ENCODE results near the gene ETHE1. TPM values are rescaled to one million over a fixed set of nuclear protein-coding genes. Genes with fewer than 3 reads are reported as not detected.

ETHE1 gene
- total RNA-seq, 2 experiments from 2014 or later: 52.6 to 55.8 TPM

DNA sequence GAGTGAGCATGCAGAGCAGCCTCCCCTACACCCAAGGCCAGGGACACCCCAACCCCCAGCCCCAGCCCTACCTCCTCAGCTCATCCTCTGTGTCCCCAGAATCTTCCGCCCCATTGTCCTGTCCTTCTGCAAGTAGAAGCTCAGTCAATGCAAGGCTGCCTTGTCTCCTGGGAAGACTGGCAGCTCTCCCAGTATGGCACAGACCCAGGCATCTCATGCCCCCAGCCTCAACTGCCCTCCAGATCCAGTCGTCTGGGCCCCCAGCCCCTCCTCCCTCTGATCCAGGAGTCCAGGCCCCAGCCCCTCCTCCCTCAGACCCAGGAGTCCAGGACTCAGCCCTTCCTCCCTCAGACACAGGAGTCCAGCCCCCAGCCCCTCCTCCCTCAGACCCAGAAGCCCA is 19.0 kb upstream of the ETHE1 start:
- CTCF ChIA-PET: interaction anchor here (1.5 to 4.9 kb wide), 2 partner anchors 9 to 48 kb away, joined by 5 to 22 read pairs; no protein-coding TSS in a partner anchor
- no peak for DNase-seq
- H3K4me1 Mint-ChIP-seq: no peaks in the 10 kb centered on the region
- no peak for ATAC-seq
- H3K4me3 Mint-ChIP-seq: no peak overlapping the region
- H3K9me3 Mint-ChIP-seq (ENCODE audit: low read depth): no peaks in the 10 kb centered on the region
- no peaks in the 10 kb centered on the region for H3K27me3 Mint-ChIP-seq
- H3K36me3 Mint-ChIP-seq: peaks cover 18% of the 10 kb centered on the region
- H3K27ac Mint-ChIP-seq: no peak overlapping the region

DNA sequence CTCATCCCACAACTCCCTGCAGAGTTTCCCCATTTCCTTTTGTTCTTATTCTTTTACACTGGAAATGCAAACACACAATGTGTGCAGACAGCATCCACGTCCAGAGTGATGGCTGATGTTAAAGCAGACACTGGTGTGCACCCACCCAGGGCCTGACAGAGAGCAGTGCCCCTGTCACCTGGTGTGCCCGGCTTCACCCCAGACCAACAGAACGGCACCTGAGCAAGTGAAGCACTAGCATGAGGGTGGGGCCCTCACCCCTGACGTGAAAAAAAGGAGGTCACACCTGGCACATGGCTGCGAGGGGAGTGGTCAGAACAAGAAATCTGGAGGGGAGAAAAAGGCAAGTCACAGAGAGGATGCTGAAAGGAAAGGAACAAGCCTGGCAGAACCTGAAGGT is 18.3 kb upstream of the ETHE1 start:
- CTCF ChIA-PET: interaction anchor here (1.5 to 4.9 kb wide), 3 partner anchors 10 to 49 kb away, joined by 5 to 22 read pairs (median 6); no protein-coding TSS in a partner anchor
- Mint-ChIP-seq H3K27ac (peak overlapping the region; percentile 1), H3K27me3 (no peaks in the 10 kb centered on the region), H3K9me3 (ENCODE audit: low read depth) (no peaks in the 10 kb centered on the region), H3K4me1 (no peaks in the 10 kb centered on the region), H3K36me3 (peaks cover 23% of the 10 kb centered on the region), H3K4me3 (no peak overlapping the region)
- no peak for ATAC-seq
- DNase-seq: no peak

DNA sequence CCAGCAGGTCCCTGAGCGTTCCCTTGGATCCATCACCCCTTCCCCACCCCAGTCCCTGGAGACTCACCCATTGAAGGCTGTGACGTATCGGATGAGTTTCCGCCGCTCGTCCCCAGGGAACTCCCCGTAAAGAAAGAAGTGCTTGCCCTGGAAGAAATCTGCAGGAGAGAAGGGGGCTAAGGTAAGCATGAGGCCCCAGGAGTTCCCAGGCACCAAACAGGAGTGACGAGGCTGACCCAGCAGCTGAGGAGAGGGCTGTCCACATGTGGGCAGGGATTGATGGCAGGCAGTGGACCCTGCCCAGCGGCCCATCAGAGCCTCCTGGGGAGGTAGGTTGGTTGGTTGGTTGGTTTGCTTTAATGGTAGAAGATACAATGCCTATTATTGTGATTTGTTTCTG is 17.1 kb upstream of the ETHE1 start:
- CTCF ChIA-PET: interaction anchor here (1.6 to 4.9 kb wide), 2 partner anchors 9 to 11 kb away, joined by 6 to 22 read pairs; no protein-coding TSS in a partner anchor
- ATAC-seq (no peak), DNase-seq (no peak)
- Mint-ChIP-seq H3K4me3 (no peak overlapping the region), H3K4me1 (no peaks in the 10 kb centered on the region), H3K27ac (no peak overlapping the region), H3K36me3 (peaks cover 32% of the 10 kb centered on the region), H3K9me3 (ENCODE audit: low read depth) (peaks cover 3% of the 10 kb centered on the region), H3K27me3 (no peaks in the 10 kb centered on the region)

DNA sequence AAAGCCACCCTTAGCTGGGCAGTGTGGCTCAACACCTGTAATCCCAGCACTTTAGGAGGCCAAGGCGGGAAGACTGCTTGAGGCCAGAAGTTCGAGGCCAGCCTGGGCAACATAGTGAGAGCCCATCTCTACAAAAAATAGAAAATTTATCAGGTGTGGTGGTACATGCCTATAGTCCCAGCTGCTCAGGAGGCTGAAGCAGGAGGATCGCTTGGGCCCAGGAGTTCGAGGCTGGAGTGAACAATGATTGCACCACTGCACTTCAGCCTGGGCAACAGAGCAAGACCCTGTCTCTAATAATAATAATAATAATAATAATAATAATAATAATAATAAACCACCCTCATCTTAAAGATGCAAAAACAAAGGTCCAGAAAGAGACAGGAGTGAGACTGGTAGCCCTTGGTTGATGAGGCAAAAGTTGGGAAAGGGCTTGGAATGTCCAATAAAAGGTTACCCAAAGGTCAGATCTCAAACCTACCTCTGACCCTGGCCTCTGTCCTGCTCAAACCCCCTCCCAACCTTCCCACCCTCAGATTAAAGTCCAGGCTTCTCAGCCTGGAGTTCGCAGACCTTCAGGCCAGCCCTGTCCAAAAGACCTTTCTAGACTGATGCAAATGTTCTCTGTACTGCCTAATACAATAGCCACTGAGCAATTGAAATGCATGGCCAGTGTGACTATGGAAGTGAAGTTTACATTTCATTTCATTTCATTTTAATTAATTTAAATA is 15.1 kb upstream of the ETHE1 start:
- Mint-ChIP-seq H3K36me3 (peaks cover 42% of the 10 kb centered on the region), H3K27ac (no peak overlapping the region), H3K4me1 (no peaks in the 10 kb centered on the region), H3K27me3 (no peaks in the 10 kb centered on the region), H3K4me3 (no peak overlapping the region), H3K9me3 (ENCODE audit: low read depth) (peaks cover 5% of the 10 kb centered on the region)
- CTCF ChIA-PET: interaction anchor here (0.6 to 4.9 kb wide), 2 partner anchors 13 to 25 kb away, joined by 3 to 22 read pairs; no protein-coding TSS in a partner anchor
- ATAC-seq (no peak), DNase-seq (no peak)

DNA sequence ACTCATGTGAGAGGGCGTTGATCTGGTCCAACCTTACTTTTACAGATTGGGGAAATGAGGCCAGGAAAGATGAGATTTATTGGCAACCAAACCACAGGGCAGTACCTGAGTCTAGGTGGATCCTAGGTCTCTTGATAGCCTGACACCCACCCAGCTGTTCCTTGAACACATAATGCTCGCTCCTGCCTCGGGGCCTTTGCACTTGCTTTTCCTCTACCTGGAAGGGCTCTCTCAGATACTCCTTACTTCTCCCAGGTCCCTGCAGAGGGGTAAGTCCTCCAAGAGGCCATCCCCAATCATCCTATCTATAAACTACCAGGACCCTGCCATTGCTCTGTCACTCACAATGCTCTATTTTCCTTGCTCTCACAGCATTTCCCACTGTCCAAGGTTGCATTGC is 13.4 kb upstream of the ETHE1 start:
- H3K4me1 Mint-ChIP-seq: no peaks in the 10 kb centered on the region
- ATAC-seq (no peak), DNase-seq (no peak)
- CTCF ChIA-PET: no interaction called here
- H3K9me3 Mint-ChIP-seq (ENCODE audit: low read depth): peaks cover 5% of the 10 kb centered on the region
- H3K27ac Mint-ChIP-seq: no peak overlapping the region
- peaks cover 44% of the 10 kb centered on the region for H3K36me3 Mint-ChIP-seq
- H3K27me3 Mint-ChIP-seq: no peaks in the 10 kb centered on the region
- no peak overlapping the region for H3K4me3 Mint-ChIP-seq

DNA sequence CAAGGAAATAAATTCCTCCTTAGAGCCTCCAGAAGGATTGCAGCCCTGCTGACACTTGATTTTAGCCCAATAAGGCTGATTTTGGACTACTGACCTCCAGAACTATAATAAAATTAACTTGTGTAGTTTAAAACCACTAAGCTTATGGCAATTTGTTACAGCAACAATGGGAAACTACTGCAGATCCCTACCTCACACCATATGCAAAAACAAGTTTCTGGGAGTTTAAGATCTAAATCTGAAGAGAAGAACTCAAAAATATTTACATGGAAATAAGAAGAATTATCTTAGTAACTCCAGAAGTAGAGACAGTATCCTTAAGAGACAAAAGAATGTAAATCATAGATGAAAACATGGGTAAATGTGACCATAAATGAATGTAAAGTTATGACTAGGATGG is 11.9 kb upstream of the ETHE1 start:
- ATAC-seq: no peak
- Mint-ChIP-seq H3K4me3 (no peak overlapping the region), H3K4me1 (peaks cover 3% of the 10 kb centered on the region), H3K27me3 (no peaks in the 10 kb centered on the region), H3K27ac (no peak overlapping the region), H3K36me3 (peaks cover 44% of the 10 kb centered on the region), H3K9me3 (ENCODE audit: low read depth) (peaks cover 5% of the 10 kb centered on the region)
- CTCF ChIA-PET: interaction anchor here (8.4 to 8.7 kb wide), 2 partner anchors 17 to 57 kb away, joined by 74 to 87 read pairs; partner anchors contain the start of genes IRGQ and ZNF576
- DNase-seq: no peak

DNA sequence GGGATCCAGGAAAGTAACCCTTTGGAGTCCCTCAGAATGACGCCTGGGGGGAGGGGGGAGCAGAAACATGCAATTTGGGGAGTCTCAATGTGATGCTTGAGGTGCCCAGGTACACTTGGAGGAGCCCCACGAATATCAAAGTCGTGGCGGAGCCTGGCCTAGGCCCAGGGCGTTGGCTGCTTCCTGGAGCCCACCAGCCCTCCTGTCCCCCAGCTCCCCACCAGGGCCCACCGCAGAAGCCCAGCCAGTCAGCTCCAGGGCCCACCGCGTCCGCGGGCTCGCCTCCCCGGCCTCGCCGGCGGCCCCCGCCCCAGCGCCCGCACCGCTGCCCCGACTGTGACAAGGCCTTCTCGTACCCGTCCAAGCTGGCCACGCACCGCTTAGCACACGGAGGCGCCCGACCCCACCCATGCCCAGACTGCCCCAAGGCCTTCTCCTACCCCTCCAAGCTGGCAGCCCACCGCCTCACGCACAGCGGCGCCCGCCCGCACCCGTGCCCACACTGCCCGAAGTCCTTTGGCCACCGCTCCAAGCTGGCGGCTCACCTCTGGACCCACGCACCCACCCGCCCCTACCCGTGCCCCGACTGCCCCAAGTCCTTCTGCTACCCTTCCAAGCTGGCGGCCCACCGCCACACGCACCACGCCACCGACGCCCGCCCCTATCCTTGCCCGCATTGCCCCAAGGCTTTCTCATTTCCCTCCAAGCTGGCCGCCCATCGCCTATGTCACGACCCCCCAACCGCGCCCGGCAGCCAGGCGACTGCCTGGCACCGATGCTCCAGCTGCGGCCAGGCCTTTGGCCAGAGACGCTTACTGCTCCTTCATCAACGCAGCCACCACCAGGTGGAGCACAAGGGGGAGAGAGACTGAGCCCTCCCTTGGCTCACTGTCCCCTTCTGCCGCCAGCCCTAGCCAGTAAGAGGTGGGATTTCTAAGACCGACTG is 8.1 kb upstream of the ETHE1 start:
- Mint-ChIP-seq H3K4me1 (peaks cover 17% of the 10 kb centered on the region), H3K27me3 (no peaks in the 10 kb centered on the region), H3K36me3 (peaks cover 24% of the 10 kb centered on the region), H3K27ac (no peak overlapping the region), H3K9me3 (ENCODE audit: low read depth) (peaks cover 5% of the 10 kb centered on the region), H3K4me3 (no peak overlapping the region)
- CTCF ChIA-PET: interaction anchor here (0.8 to 8.7 kb wide), 11 partner anchors 10 to 96 kb away, joined by 3 to 87 read pairs (median 5); partner anchors contain the start of genes IRGQ and ZNF576
- DNase-seq (peak; percentile 51), ATAC-seq (no peak)

DNA sequence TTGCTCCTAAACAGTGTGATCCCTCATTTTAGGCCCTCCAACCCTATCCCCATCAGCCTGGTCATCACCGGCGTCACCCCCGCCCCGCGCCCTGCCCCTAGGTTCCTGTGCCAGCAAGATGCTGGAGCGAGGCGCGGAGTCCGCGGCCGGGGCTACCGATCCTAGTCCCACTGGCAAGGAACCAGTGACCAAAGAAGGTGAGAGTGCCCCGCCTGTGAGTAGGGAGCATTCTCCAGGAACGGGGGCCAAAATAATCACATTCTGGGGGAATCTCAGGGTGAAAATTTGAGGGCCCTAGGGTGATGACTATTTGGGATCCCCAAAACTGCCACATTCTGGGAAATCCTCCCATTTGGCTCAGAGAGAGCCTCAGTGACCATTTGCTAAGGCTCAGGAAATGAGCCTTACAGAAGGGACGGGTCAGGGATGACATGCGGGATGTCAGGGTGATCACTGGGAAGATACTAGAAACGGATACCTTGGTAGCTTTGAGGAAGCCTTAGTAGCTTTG is 7.4 kb upstream of the ETHE1 start:
- H3K36me3 Mint-ChIP-seq: peaks cover 19% of the 10 kb centered on the region
- peak overlapping the region; percentile 98 for H3K27ac Mint-ChIP-seq
- H3K9me3 Mint-ChIP-seq (ENCODE audit: low read depth): peaks cover 5% of the 10 kb centered on the region
- ATAC-seq (no peak), DNase-seq (no peak)
- CTCF ChIA-PET: interaction anchor here (0.8 to 8.7 kb wide), 8 partner anchors 10 to 95 kb away, joined by 5 to 87 read pairs (median 6); partner anchors contain the start of genes IRGQ and ZNF576
- H3K4me3 Mint-ChIP-seq: peak overlapping the region; percentile 94
- no peaks in the 10 kb centered on the region for H3K27me3 Mint-ChIP-seq
- peaks cover 17% of the 10 kb centered on the region for H3K4me1 Mint-ChIP-seq

DNA sequence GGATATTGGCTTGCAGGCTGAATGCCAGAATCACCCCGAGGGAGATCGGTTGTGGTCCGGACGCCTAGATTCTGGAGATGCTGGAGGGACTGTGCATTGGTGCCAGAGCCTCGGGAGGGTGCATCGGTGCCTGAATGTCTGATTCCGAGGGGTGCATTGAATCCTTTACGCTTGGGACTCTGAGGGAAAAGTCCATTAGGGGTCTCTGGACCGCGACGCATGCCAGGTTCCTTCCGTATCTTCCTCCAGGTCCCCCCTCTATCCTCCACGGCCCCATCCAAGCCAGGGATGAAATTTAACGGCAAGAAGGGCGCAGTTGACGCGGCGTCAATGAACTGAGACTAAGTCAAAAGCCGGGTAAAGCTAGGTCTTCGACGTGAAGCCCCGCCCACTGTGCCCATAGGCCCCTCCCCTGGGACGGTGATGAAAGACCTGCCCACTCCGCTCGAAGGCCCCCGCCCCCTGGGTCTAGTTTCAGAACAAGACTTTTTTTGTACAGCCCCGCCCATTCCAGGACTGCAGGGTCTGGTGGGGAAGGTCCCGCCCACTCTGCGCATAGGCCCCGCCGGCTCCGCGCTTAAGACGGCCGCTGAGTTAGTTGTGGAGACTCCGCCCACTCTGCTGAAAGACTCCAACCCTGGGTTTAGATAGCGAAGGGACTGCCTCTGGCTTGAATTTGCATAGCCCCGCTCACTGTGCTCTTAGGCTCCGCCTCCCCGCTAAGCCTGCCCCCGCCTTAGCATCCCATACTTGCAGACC is 6.7 kb upstream of the ETHE1 start:
- peak; percentile 99 for DNase-seq
- peak overlapping the region; percentile 98 for H3K27ac Mint-ChIP-seq
- no peaks in the 10 kb centered on the region for H3K27me3 Mint-ChIP-seq
- peaks cover 17% of the 10 kb centered on the region for H3K4me1 Mint-ChIP-seq
- CTCF ChIA-PET: interaction anchor here (0.8 to 8.7 kb wide), 9 partner anchors 10 to 101 kb away, joined by 3 to 87 read pairs (median 5); partner anchors contain the start of genes IRGQ and ZNF576
- H3K4me3 Mint-ChIP-seq: peak overlapping the region; percentile 94
- H3K36me3 Mint-ChIP-seq: peaks cover 13% of the 10 kb centered on the region
- ATAC-seq: peak; percentile 78
- peaks cover 2% of the 10 kb centered on the region for H3K9me3 Mint-ChIP-seq (ENCODE audit: low read depth)

DNA sequence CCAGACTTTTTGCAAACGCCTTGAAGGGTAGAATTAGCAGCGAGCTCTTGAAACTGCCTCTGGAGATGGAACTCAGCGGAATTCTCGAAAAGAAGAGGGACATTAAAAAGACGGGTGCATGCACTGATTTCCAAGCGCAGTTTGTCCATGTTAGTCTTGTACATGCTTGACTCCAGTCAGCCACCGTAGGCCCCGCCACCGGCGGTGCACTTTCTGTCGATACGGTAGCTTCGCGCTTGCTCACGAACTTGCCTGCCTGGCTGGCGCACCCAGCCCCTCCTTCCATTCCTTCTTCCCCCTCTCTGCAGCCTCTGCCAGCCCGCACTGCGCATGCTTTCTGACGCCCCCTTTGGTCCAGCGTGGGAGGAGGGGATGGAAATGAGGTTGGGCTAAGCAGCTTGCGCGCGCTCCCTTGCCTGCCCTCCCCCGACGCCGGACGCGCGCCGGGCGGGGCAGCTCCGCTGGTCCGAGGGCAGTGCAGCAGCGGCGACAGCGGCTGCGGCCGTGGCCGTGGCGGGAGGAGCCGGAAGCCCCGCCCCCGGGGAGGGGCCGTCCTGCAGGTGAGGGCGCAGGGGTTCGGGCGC is 6.1 kb upstream of the ETHE1 start, which contains the start of gene ZNF575:
ZNF575 (plus strand) TSS at position 227 of the 584 bp plus-strand sequence. CDS start 1,235 bp downstream, outside the sequence.
- H3K36me3 Mint-ChIP-seq: peaks cover 7% of the 10 kb centered on the region
- no peaks in the 10 kb centered on the region for H3K27me3 Mint-ChIP-seq
- H3K4me3 Mint-ChIP-seq: peak within 1 kb of the TSS; percentile 94
- H3K4me1 Mint-ChIP-seq: peaks cover 19% of the 10 kb centered on the region
- ATAC-seq (peak; percentile 67), DNase-seq (peak; percentile 93)
- CTCF ChIA-PET: interaction anchor here (0.7 to 8.7 kb wide), 10 partner anchors 9 to 100 kb away, joined by 3 to 87 read pairs (median 5); partner anchors contain the start of genes IRGQ, PINLYP, XRCC1 and ZNF576
- peak within 1 kb of the TSS; percentile 98 for H3K27ac Mint-ChIP-seq
- H3K9me3 Mint-ChIP-seq (ENCODE audit: low read depth): no peaks in the 10 kb centered on the region

DNA sequence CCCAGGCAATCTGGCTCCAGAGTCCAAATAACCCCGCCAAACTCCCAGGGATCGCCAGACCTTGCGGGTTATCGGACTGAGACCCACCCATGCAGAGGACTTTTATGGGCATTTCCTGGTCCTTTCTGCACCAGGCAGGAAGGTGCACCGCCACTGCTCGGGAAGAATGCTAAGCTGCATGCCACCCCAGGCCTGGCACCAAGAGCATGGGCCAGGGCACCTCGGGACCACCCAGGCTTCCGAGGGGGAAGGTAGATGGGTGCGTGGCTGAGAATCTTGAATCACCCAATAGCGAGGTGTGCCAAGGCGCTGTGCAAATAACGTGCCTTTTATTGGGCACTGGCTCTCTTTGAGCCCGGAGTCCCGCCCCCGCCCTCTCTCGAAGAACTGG is 5.6 kb upstream of the ETHE1 start:
- Mint-ChIP-seq H3K27ac (peak overlapping the region; percentile 98), H3K4me3 (peak overlapping the region; percentile 94), H3K36me3 (peaks cover 6% of the 10 kb centered on the region), H3K27me3 (no peaks in the 10 kb centered on the region), H3K4me1 (peaks cover 23% of the 10 kb centered on the region), H3K9me3 (ENCODE audit: low read depth) (no peaks in the 10 kb centered on the region)
- ATAC-seq (peak; percentile 29), DNase-seq (peak; percentile 82)
- CTCF ChIA-PET: interaction anchor here (0.7 to 8.7 kb wide), 10 partner anchors 9 to 100 kb away, joined by 3 to 87 read pairs (median 5); partner anchors contain the start of genes IRGQ, PINLYP, XRCC1 and ZNF576
